IMR-90 (cell line): ENCODE data around the gene DYNC2LI1. TPM values are rescaled to one million over a fixed set of nuclear protein-coding genes. Genes with fewer than 3 reads are reported as not detected.

Experiments used
- ATAC-seq: fragments of 200-7000 bp; cut with Tn5 transposase; 2 replicates; pipeline ENCODE4 v1.9.1; 2020; ENCODE audit warnings: low read depth, mild to moderate bottlenecking, moderate library complexity
- BruUV-seq: library from RNA; stranded (reverse); fragments of 400-500 nt; replicated peaks from 2 replicates; lab custom pipeline; 2021; lab: Mats Ljungman, UMichigan
- CTCF ChIA-PET: fragments of 300-600 bp; formaldehyde crosslinking; extraction: SDS; loops from one replicate; lab custom pipeline; 2021; ENCODE audit warnings: antibody characterized with exemption; lab: Yijun Ruan, JAX
- POLR2A ChIA-PET: fragments of 300-600 bp; sonication (Branson Sonifier 250); formaldehyde crosslinking; loops from one replicate; lab custom pipeline; 2022; ENCODE audit warnings: antibody characterized with exemption; ENCODE audit not compliant: unreplicated experiment; lab: Charles Lee
- DNase-seq: peaks from one replicate; pipeline ENCODE4 v3.0.0; 2013
- H2AFZ ChIP-seq: replicated peaks from 2 replicates; pipeline ENCODE3; 2013; ENCODE audit warnings: low read length, mild to moderate bottlenecking; ENCODE audit not compliant: poor library complexity
- H2AK5ac ChIP-seq: 2 replicates; pipeline ENCODE4 v1.6.1; 2013; ENCODE audit warnings: low read depth, low read length, inconsistent platforms
- H2AK9ac ChIP-seq: replicated peaks from 2 replicates; pipeline ENCODE3; 2013; ENCODE audit warnings: mild to moderate bottlenecking, low read depth, low read length, moderate library complexity; ENCODE audit not compliant: poor library complexity
- H2BK120ac ChIP-seq: 2 replicates; pipeline ENCODE4 v1.6.1; 2013; ENCODE audit warnings: low read depth, low read length, inconsistent platforms
- H2BK15ac ChIP-seq: 3 replicates; pipeline ENCODE4 v1.6.1; 2013; ENCODE audit warnings: low read depth, low read length, inconsistent platforms
- H2BK20ac ChIP-seq: 2 replicates; pipeline ENCODE4 v1.6.1; 2013; ENCODE audit warnings: low read depth, mild to moderate bottlenecking, inconsistent platforms, low read length, moderate library complexity
- H2BK5ac ChIP-seq: 2 replicates; pipeline ENCODE4 v1.6.1; 2013; ENCODE audit warnings: mild to moderate bottlenecking, low read depth, low read length, inconsistent platforms; ENCODE audit not compliant: poor library complexity, severe bottlenecking
- H3K14ac ChIP-seq: replicated peaks from 2 replicates; pipeline ENCODE4 v1.6.1; 2013; ENCODE audit warnings: low read depth, low read length, inconsistent platforms
- H3K18ac ChIP-seq: 2 replicates; pipeline ENCODE4 v1.6.1; 2013; ENCODE audit warnings: low read depth, low read length, control low read depth
- H3K23ac ChIP-seq: 2 replicates; pipeline ENCODE4 v1.6.1; 2013; ENCODE audit warnings: low read depth, low read length, inconsistent platforms
- H3K27ac ChIP-seq: 2 replicates; pipeline ENCODE4 v1.5.1; 2013; ENCODE audit warnings: mild to moderate bottlenecking, control low read depth, low read length; ENCODE audit not compliant: insufficient read depth
- H3K27me3 ChIP-seq: 2 replicates; pipeline ENCODE4 v1.6.1; 2013; ENCODE audit warnings: low read length; ENCODE audit not compliant: control insufficient read depth, insufficient read depth
- H3K36me3 ChIP-seq: 2 replicates; pipeline ENCODE4 v1.6.1; 2013; ENCODE audit warnings: low read length, mixed read lengths; ENCODE audit not compliant: control insufficient read depth, insufficient read depth
- H3K4ac ChIP-seq: 2 replicates; pipeline ENCODE4 v1.6.1; 2013; ENCODE audit warnings: low read depth, low read length, inconsistent platforms
- H3K4me1 ChIP-seq: 2 replicates; pipeline ENCODE4 v1.6.1; 2013; ENCODE audit warnings: low read length, mixed read lengths; ENCODE audit not compliant: control insufficient read depth, insufficient read depth
- H3K4me2 ChIP-seq: 2 replicates; pipeline ENCODE4 v1.6.1; 2013; ENCODE audit warnings: low read depth, mild to moderate bottlenecking, control low read depth, low read length, moderate library complexity
- H3K4me3 ChIP-seq: 2 replicates; pipeline ENCODE4 v1.5.1; 2013; ENCODE audit warnings: low read depth, mild to moderate bottlenecking, control low read depth, low read length, moderate library complexity; ENCODE audit not compliant: insufficient read depth
- H3K56ac ChIP-seq: 2 replicates; pipeline ENCODE4 v1.6.1; 2013; ENCODE audit warnings: low read length, inconsistent platforms; ENCODE audit not compliant: insufficient read depth; ENCODE audit errors: extremely low read depth
- H3K79me1 ChIP-seq, 2 experiments: 2 replicates each; pipeline ENCODE4 v1.6.1; 2013; ENCODE audit warnings: low read length in 2 of 2, inconsistent platforms in 1 of 2, low read depth in 1 of 2
- H3K9ac ChIP-seq: 2 replicates; pipeline ENCODE4 v1.6.1; 2013; ENCODE audit warnings: low read depth, low read length, control low read depth
- H3K9me1 ChIP-seq: 2 replicates; pipeline ENCODE4 v1.6.1; 2013; ENCODE audit warnings: low read length, inconsistent platforms; ENCODE audit not compliant: insufficient read depth
- H3K9me3 ChIP-seq: 2 replicates; pipeline ENCODE4 v1.6.1; 2013; ENCODE audit warnings: low read length; ENCODE audit not compliant: control insufficient read depth, insufficient read depth
- H4K20me1 ChIP-seq: 2 replicates; pipeline ENCODE4 v1.6.1; 2013; ENCODE audit warnings: low read length, inconsistent platforms; ENCODE audit not compliant: insufficient read depth
- H4K5ac ChIP-seq: 2 replicates; pipeline ENCODE4 v1.6.1; 2013; ENCODE audit warnings: mild to moderate bottlenecking, low read depth, low read length, control low read depth
- H4K8ac ChIP-seq, 2 experiments: 2 replicates each; pipeline ENCODE4 v1.6.1; 2013; ENCODE audit warnings: low read depth in 2 of 2, low read length in 2 of 2, control low read depth in 1 of 2, inconsistent platforms in 1 of 2
- H4K91ac ChIP-seq: 2 replicates; pipeline ENCODE4 v1.6.1; 2013; ENCODE audit warnings: low read depth, low read length, inconsistent platforms; ENCODE audit not compliant: insufficient read depth
- BHLHE40 ChIP-seq: fragments of 150-350 bp; IDR thresholded peaks from 2 replicates; pipeline ENCODE4 v1.6.1; 2016; ENCODE audit warnings: mild to moderate bottlenecking, low read depth, low read length
- CEBPB ChIP-seq: IDR thresholded peaks from 2 replicates; pipeline ENCODE4 v1.6.1; 2012; ENCODE audit warnings: low read depth, low read length, improper control_type of control experiment
- CHD1 ChIP-seq: IDR thresholded peaks from 2 replicates; pipeline ENCODE4 v1.6.1; 2012; ENCODE audit warnings: low read depth, low read length, improper control_type of control experiment
- FOS ChIP-seq: fragments of 150-350 bp; IDR thresholded peaks from 2 replicates; pipeline ENCODE4 v1.6.1; 2016; ENCODE audit warnings: low read depth, low read length
- MAFK ChIP-seq: IDR thresholded peaks from 2 replicates; pipeline ENCODE4 v1.6.1; 2012; ENCODE audit warnings: low read depth, low read length, improper control_type of control experiment
- MAZ ChIP-seq: IDR thresholded peaks from 2 replicates; pipeline ENCODE4 v1.6.1; 2012; ENCODE audit warnings: low read depth, mild to moderate bottlenecking, low read length, improper control_type of control experiment, moderate library complexity, borderline replicate concordance
- MXI1 ChIP-seq: IDR thresholded peaks from 2 replicates; pipeline ENCODE4 v1.6.1; 2012; ENCODE audit warnings: low read depth, mild to moderate bottlenecking, low read length, moderate library complexity, borderline replicate concordance
- NFE2L2 ChIP-seq: fragments of 150-350 bp; IDR thresholded peaks from 2 replicates; pipeline ENCODE4 v1.6.1; 2016; ENCODE audit warnings: low read depth, mild to moderate bottlenecking, low read length
- RAD21 ChIP-seq: IDR thresholded peaks from 2 replicates; pipeline ENCODE4 v1.6.1; 2012; ENCODE audit warnings: low read length, improper control_type of control experiment
- RCOR1 ChIP-seq: IDR thresholded peaks from 2 replicates; pipeline ENCODE4 v1.6.1; 2012; ENCODE audit warnings: mild to moderate bottlenecking, low read length, improper control_type of control experiment; ENCODE audit not compliant: insufficient replicate concordance
- RFX5 ChIP-seq: IDR thresholded peaks from 2 replicates; pipeline ENCODE4 v1.8.0; 2012; ENCODE audit warnings: low read depth, mild to moderate bottlenecking, low read length, moderate library complexity
- SMC3 ChIP-seq: fragments of 150-350 bp; IDR thresholded peaks from 2 replicates; pipeline ENCODE4 v1.6.1; 2016; ENCODE audit warnings: low read depth, mild to moderate bottlenecking, antibody characterized with exemption, low read length, moderate library complexity
- WGBS, 2 experiments: methylation state at CpG; one replicate each; pipeline versions ENCODE4 v1.1.5 to v1.1.7; 2013; ENCODE audit warnings: missing lambda C conversion rate in 2 of 2; ENCODE audit not compliant: insufficient read length in 1 of 2; ENCODE audit errors: extremely low coverage in 2 of 2; 5-methylcytosine and 5-hydroxymethylcytosine counted together
- dilution Hi-C: fragments of 300-500 bp; cut with HindIII; formaldehyde crosslinking; loops from one replicate; pipeline ENCODE4 v1.14.3; 2018; ENCODE audit warnings: low sequenced_read_pairs; ENCODE audit not compliant: unreplicated experiment
- in situ Hi-C: fragments of 300-500 bp; cut with MboI; formaldehyde crosslinking; loops from 3 replicates; pipeline ENCODE4 v1.14.3; 2019; ENCODE audit warnings: low sequenced_read_pairs, inconsistent platforms, mixed read lengths
- intact Hi-C: fragments of 100-400 bp; cut with micrococcal nuclease; formaldehyde crosslinking; loops from 2 replicates; pipeline ENCODE4 v1.10.0; 2022
- polyA plus RNA-seq, 3 experiments: library from polyadenylated mRNA; depleted of rRNA; stranded (reverse); fragments of >200 nt; gene quantifications; 2 replicates each; pipeline ENCODE4 v1.2.3, GENCODE V29; 2012; ENCODE audit warnings: low replicate concordance in 1 of 3
- total RNA-seq: library from RNA; depleted of rRNA; stranded (reverse); fragments of >200 nt; gene quantifications from 2 replicates; pipeline ENCODE4 v1.2.3, GENCODE V29; 2012
- TF ChIP-seq, protein P1 (sequence below): fragments of 150-350 bp; IDR thresholded peaks from 2 replicates; pipeline ENCODE4 v1.6.1; 2016; ENCODE audit warnings: low read depth, mild to moderate bottlenecking, low read length, moderate library complexity, borderline replicate concordance
- TF ChIP-seq, protein P2 (sequence below): conservative IDR thresholded peaks from 2 replicates; pipeline ENCODE4 v1.5.1; 2012; ENCODE audit warnings: mild to moderate bottlenecking, low read depth, low read length, improper control_type of control experiment
- TF ChIP-seq, protein P3 (sequence below): fragments of 150-350 bp; IDR thresholded peaks from 2 replicates; pipeline ENCODE4 v1.6.1; 2017; ENCODE audit warnings: mild to moderate bottlenecking, antibody characterized with exemption, low read length, low read depth

The DYNC2LI1 gene
- total and polyA plus RNA-seq, 2 of the 4 experiments (the other 2 are of a cell fraction) = 5.2 to 10.4 TPM

GRCh38 chr2:43745457-43745856, 28.4 kb upstream of the DYNC2LI1 start:
- Histone ChIP-seq H3K36me3 (no peaks in the 10 kb centered on the region; the same call in 1 of the 2 replicates), H3K18ac (peak overlapping the region; percentile 79; the same call in 1 of the 2 replicates), H3K9ac (no peak overlapping the region; the same call in 1 of the 2 replicates), H2BK120ac (peak overlapping the region; percentile 74), H4K91ac (peak overlapping the region; percentile 73; the same call in 1 of the 2 replicates), H2AK9ac (no peak overlapping the region), H3K4ac (peak overlapping the region; percentile 66; the same call in 1 of the 2 replicates), H2BK20ac (peak overlapping the region; percentile 73), H3K27ac (peak overlapping the region; percentile 14; the same call in 1 of the 2 replicates), H3K79me1 (no peaks in the 10 kb centered on the region), H3K56ac (no peak overlapping the region; the same call in 1 of the 2 replicates), H3K9me1 (no peaks in the 10 kb centered on the region), H2BK5ac (peak overlapping the region; percentile 95), H4K5ac (peak overlapping the region; percentile 49; the same call in 1 of the 2 replicates), H3K27me3 (no peaks in the 10 kb centered on the region), H2AFZ (no peak overlapping the region), H4K20me1 (no peaks in the 10 kb centered on the region), H3K4me1 (peaks cover 2% of the 10 kb centered on the region; the same call in 1 of the 2 replicates), H3K23ac (no peak overlapping the region), H2BK15ac (peak overlapping the region; percentile 68; the same call in 1 of the 3 replicates), H4K8ac (peak overlapping the region in 1 of 2 experiments; percentile 55; a peak in 2 of 4 replicates), H3K4me2 (peak overlapping the region; percentile 39; the same call in 1 of the 2 replicates), H3K14ac (no peak overlapping the region), H3K9me3 (no peaks in the 10 kb centered on the region), H2AK5ac (peak overlapping the region; percentile 67; the same call in 1 of the 2 replicates), H3K4me3 (no peak overlapping the region)
- peak; percentile 81 for ATAC-seq
- no TSS peak for BruUV-seq
- peak; percentile 71 for DNase-seq
- ChIA-PET CTCF (interaction anchor here (0.6 kb wide), 1 partner anchor 42 kb away, joined by 4 read pairs; no protein-coding TSS in a partner anchor), POLR2A (interaction anchor here (0.5 to 0.6 kb wide), 2 partner anchors 15 to 479 kb away, joined by 4 to 11 read pairs; no protein-coding TSS in a partner anchor)
- intact Hi-C loops (no loop called here), in situ Hi-C loops (no loop called here), dilution Hi-C loops (no loop called here)
- WGBS, 2 experiments = no CpG with 5 or more reads among the region's 3 CpGs
- TF ChIP-seq RCOR1 (no peak), RFX5 (no peak), NFE2L2 (no peak), FOS (no peak), RAD21 (no peak), SMC3 (no peak), CEBPB (no peak), CHD1 (no peak), MXI1 (no peak), BHLHE40 (no peak), MAFK (no peak), MAZ (no peak)
- TF ChIP-seq, protein P1, sequence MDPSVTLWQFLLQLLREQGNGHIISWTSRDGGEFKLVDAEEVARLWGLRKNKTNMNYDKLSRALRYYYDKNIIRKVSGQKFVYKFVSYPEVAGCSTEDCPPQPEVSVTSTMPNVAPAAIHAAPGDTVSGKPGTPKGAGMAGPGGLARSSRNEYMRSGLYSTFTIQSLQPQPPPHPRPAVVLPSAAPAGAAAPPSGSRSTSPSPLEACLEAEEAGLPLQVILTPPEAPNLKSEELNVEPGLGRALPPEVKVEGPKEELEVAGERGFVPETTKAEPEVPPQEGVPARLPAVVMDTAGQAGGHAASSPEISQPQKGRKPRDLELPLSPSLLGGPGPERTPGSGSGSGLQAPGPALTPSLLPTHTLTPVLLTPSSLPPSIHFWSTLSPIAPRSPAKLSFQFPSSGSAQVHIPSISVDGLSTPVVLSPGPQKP = no peak
- TF ChIP-seq, protein P2, sequence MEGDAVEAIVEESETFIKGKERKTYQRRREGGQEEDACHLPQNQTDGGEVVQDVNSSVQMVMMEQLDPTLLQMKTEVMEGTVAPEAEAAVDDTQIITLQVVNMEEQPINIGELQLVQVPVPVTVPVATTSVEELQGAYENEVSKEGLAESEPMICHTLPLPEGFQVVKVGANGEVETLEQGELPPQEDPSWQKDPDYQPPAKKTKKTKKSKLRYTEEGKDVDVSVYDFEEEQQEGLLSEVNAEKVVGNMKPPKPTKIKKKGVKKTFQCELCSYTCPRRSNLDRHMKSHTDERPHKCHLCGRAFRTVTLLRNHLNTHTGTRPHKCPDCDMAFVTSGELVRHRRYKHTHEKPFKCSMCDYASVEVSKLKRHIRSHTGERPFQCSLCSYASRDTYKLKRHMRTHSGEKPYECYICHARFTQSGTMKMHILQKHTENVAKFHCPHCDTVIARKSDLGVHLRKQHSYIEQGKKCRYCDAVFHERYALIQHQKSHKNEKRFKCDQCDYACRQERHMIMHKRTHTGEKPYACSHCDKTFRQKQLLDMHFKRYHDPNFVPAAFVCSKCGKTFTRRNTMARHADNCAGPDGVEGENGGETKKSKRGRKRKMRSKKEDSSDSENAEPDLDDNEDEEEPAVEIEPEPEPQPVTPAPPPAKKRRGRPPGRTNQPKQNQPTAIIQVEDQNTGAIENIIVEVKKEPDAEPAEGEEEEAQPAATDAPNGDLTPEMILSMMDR = no peak
- TF ChIP-seq, protein P3, sequence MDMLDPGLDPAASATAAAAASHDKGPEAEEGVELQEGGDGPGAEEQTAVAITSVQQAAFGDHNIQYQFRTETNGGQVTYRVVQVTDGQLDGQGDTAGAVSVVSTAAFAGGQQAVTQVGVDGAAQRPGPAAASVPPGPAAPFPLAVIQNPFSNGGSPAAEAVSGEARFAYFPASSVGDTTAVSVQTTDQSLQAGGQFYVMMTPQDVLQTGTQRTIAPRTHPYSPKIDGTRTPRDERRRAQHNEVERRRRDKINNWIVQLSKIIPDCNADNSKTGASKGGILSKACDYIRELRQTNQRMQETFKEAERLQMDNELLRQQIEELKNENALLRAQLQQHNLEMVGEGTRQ = no peak
